Left lung (tissue), 10 donors: Measurements from ENCODE around the gene SRP68. TPM values are rescaled to one million over a fixed set of nuclear protein-coding genes. Genes with fewer than 3 reads are reported as not detected.
A peak's percentile ranks its signal among the peaks of the same experiment; 100 is the strongest.

Experiments used
- ATAC-seq: fragments of 200-7000 bp; cut with Tn5 transposase; one replicate; pipeline ENCODE4 v1.9.1; 2020; ENCODE audit warnings: moderate library complexity
- DNase-seq, 4 donors: peaks; one replicate each; pipeline ENCODE4 v3.0.0-alpha.2; 2013 to 2020
- H3K27ac ChIP-seq, 2 donors: fragments of 200-600 bp; sonication (generic) in 1 of 2; one replicate each; pipeline versions ENCODE4 v1.5.0 to v1.8.0; 2020 to 2021
- H3K27me3 ChIP-seq, 2 donors: fragments of 200-600 bp; sonication (generic) in 1 of 2; one replicate each; pipeline versions ENCODE4 v1.5.0 to v1.8.0; 2020 to 2021
- H3K36me3 ChIP-seq, 2 donors: fragments of 200-600 bp; sonication (generic) in 1 of 2; one replicate each; pipeline versions ENCODE4 v1.5.0 to v1.8.0; 2020 to 2021
- H3K4me1 ChIP-seq, 2 donors: fragments of 200-600 bp; one replicate each; pipeline ENCODE4 v1.8.0; 2021
- H3K4me3 ChIP-seq, 2 donors: fragments of 200-600 bp; sonication (generic) in 1 of 2; one replicate each; pipeline versions ENCODE4 v1.5.0 to v1.8.0; 2020 to 2021; ENCODE audit warnings: mild to moderate bottlenecking in 1 of 2
- H3K9me3 ChIP-seq, 2 donors: fragments of 200-600 bp; sonication (generic) in 1 of 2; one replicate each; pipeline versions ENCODE4 v1.5.0 to v1.8.0; 2020 to 2021
- intact Hi-C, 2 donors: fragments of 100-400 bp; cut with DNase I; formaldehyde crosslinking; loops; one replicate each; pipeline versions ENCODE4 v1.11.2 to v1.14.2; 2022
- microRNA-seq, 2 donors: library from miRNA; unstranded; fragments of <30 nt; microRNA quantifications; one replicate each; pipeline ENCODE4, GENCODE V29; 2019
- polyA plus RNA-seq, 6 donors: library from polyadenylated mRNA; unstranded; fragments of 120-200 nt; gene quantifications; one replicate each; pipeline ENCODE4 v1.2.1, GENCODE V29; 2013; ENCODE audit not compliant: insufficient read length in 6 of 6
- total RNA-seq, 2 donors: library from RNA; stranded (reverse); fragmentation: NEBNext Ultra II Directional; extraction: Animal tissue kit (Norgen Biotek cat#: 25700); gene quantifications; one replicate each; pipeline ENCODE4 v1.2.1, GENCODE V29; 2021
- TF ChIP-seq, protein P1 (sequence below), 2 donors: fragments of 200-600 bp; sonication (generic) in 1 of 2; IDR thresholded peaks; one replicate each; pipeline versions ENCODE4 v1.5.0 to v1.8.0; 2021; ENCODE audit warnings: antibody characterized with exemption in 2 of 2
- donor health status: DM: no; HTN: yes; CAD: no.
- donor health status: DM: no; HTN: no; CAD: no.

The SRP68 gene
- total and polyA plus RNA-seq, 8 donors = 61.0 to 104 (median 97.8) TPM

GRCh38 chr17:75995385-75995925 lies 76.9 kb downstream of the SRP68 start:
- H3K27me3 ChIP-seq = no peaks in the 10 kb centered on the region
- H3K36me3 ChIP-seq = peaks cover 0 to 46% of the 10 kb centered on the region in 2 donors
- intact Hi-C loops = no loop called here
- ATAC-seq = no peak
- no peak overlapping the region for H3K27ac ChIP-seq
- H3K9me3 ChIP-seq = no peaks in the 10 kb centered on the region
- H3K4me3 ChIP-seq = no peak overlapping the region
- peaks cover 9 to 24% of the 10 kb centered on the region in 2 donors for H3K4me1 ChIP-seq
- no peak for DNase-seq
- TF ChIP-seq, protein P1, sequence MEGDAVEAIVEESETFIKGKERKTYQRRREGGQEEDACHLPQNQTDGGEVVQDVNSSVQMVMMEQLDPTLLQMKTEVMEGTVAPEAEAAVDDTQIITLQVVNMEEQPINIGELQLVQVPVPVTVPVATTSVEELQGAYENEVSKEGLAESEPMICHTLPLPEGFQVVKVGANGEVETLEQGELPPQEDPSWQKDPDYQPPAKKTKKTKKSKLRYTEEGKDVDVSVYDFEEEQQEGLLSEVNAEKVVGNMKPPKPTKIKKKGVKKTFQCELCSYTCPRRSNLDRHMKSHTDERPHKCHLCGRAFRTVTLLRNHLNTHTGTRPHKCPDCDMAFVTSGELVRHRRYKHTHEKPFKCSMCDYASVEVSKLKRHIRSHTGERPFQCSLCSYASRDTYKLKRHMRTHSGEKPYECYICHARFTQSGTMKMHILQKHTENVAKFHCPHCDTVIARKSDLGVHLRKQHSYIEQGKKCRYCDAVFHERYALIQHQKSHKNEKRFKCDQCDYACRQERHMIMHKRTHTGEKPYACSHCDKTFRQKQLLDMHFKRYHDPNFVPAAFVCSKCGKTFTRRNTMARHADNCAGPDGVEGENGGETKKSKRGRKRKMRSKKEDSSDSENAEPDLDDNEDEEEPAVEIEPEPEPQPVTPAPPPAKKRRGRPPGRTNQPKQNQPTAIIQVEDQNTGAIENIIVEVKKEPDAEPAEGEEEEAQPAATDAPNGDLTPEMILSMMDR (IDR thresholded peaks at IDR 0.05) = no peak

DNA sequence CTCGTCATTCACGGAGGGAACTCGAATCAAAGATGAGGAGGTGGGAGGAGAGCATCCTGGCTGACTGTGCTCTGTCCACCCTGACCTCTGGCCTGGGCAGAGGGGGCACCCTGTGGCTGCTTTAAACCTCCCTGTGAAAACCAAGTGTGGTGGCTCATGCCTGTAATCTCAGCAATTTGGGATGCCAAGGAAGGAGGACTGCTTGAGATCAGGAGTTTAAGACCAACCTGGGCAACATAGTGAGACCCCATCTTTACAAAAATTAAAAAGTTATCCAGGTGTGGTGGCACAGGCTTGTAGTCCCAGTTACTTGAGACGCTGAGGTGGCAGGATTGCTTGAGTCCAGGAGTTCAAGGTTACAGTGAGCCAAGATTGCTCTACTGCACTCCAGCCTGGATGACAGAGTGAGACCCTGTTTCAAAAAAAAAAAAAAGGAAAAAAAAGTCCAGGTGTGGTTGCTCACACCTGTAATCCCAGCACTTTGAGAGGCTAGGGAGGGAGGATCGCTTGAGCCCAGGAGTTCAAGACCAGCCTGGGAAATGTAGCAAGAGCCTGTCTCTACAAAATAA lies 77.4 kb downstream of the SRP68 start:
- TF ChIP-seq, protein P1 (IDR thresholded peaks at IDR 0.05) = no peak
- H3K36me3 ChIP-seq = peaks cover 0 to 41% of the 10 kb centered on the region in 2 donors
- no peaks in the 10 kb centered on the region for H3K27me3 ChIP-seq
- DNase-seq (no peak), ATAC-seq (no peak)
- H3K27ac ChIP-seq = no peak overlapping the region
- peaks cover 9 to 24% of the 10 kb centered on the region in 2 donors for H3K4me1 ChIP-seq
- H3K4me3 ChIP-seq = no peak overlapping the region
- no peaks in the 10 kb centered on the region for H3K9me3 ChIP-seq
- intact Hi-C loops = no loop called here

DNA sequence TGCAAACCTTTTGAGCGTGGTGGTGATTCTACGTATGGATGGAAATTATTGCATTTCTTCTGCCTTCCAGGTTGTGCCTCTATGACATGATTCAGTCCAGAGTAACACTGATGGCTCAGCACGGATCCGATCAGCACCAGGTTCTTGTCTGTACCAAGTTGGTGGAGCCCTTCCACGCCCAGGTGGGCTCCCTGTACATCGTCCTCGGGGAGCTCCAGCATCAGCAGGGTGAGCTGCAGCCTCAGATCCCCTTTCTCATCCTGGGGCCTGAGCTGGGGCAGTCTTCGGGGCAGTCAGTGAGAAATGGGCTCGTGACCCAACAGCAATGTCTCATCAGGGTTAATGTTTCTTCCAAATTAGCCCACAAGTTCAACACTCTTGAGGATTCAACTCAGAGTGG lies 80.9 kb downstream of the SRP68 start:
- H3K4me3 ChIP-seq = no peak overlapping the region
- intact Hi-C loops = no loop called here
- H3K4me1 ChIP-seq = peaks cover 0 to 2% of the 10 kb centered on the region in 2 donors
- peaks cover 0 to 46% of the 10 kb centered on the region in 2 donors for H3K36me3 ChIP-seq
- H3K27ac ChIP-seq = no peak overlapping the region
- no peaks in the 10 kb centered on the region for H3K9me3 ChIP-seq
- TF ChIP-seq, protein P1 (IDR thresholded peaks at IDR 0.05) = no peak
- DNase-seq (peak in 1 of 4 donors; percentile 10), ATAC-seq (no peak)
- H3K27me3 ChIP-seq = no peaks in the 10 kb centered on the region

Small RNAs within 50 kb of the gene (microRNA-seq; reads per million reads assigned to microRNA genes)
- gene MIR6868 = 0 to 1.9 reads per million in 2 donors

Other genes starting within 250 kb of the SRP68 start
- gene UNC13D, start 228.1 kb downstream of the SRP68 start, total RNA-seq = 10 to 100 TPM; 60.5 to 91.4 TPM
- 10 to 100 TPM; 24.9 to 49.5 (median 36.6) TPM for gene UNC13D, start 228.1 kb downstream of the SRP68 start, polyA plus RNA-seq
- 100 to 1,000 TPM; 119 to 132 TPM for gene WBP2, start 217.2 kb downstream of the SRP68 start, total RNA-seq
- gene WBP2, start 217.2 kb downstream of the SRP68 start, polyA plus RNA-seq = 10 to 100 TPM; 64.1 to 78.0 (median 73.6) TPM
- gene TRIM47, start 193.9 kb downstream of the SRP68 start, total RNA-seq = 10 to 100 TPM; 43.0 to 63.8 TPM
- gene TRIM47, start 193.9 kb downstream of the SRP68 start, polyA plus RNA-seq = 10 to 100 TPM; 13.4 to 26.9 (median 20.3) TPM
- gene TRIM65, start 175.6 kb downstream of the SRP68 start, total RNA-seq = 10 to 100 TPM; 26.3 to 35.1 TPM
- 10 to 100 TPM; 15.8 to 30.9 (median 19.1) TPM for gene TRIM65, start 175.6 kb downstream of the SRP68 start, polyA plus RNA-seq
- gene MRPL38, start 167.6 kb downstream of the SRP68 start, total RNA-seq = 10 to 100 TPM; 80.5 to 81.8 TPM
- gene MRPL38, start 167.6 kb downstream of the SRP68 start, polyA plus RNA-seq = 10 to 100 TPM; 61.1 to 86.4 (median 71.7) TPM
- 10 to 100 TPM; 12.1 to 13.1 TPM for gene FBF1, start 131.5 kb downstream of the SRP68 start, total RNA-seq
- gene FBF1, start 131.5 kb downstream of the SRP68 start, polyA plus RNA-seq = 10 to 100 TPM in 1 of 6 donors, 1 to 10 TPM in 5; 7.3 to 11.4 (median 8.7) TPM
- gene ACOX1, start 93.4 kb downstream of the SRP68 start, total RNA-seq = 10 to 100 TPM; 81.0 TPM
- gene ACOX1, start 93.4 kb downstream of the SRP68 start, polyA plus RNA-seq = 10 to 100 TPM; 25.6 to 34.5 (median 29.4) TPM
- gene TEN1, start 93.3 kb downstream of the SRP68 start, total RNA-seq = 10 to 100 TPM; 19.3 to 20.7 TPM
- 10 to 100 TPM; 24.5 to 32.2 (median 29.7) TPM for gene TEN1, start 93.3 kb downstream of the SRP68 start, polyA plus RNA-seq
- 1 to 10 TPM; 5.4 to 6.1 TPM for gene CDK3, start 71.7 kb downstream of the SRP68 start, total RNA-seq
- gene CDK3, start 71.7 kb downstream of the SRP68 start, polyA plus RNA-seq = 10 to 100 TPM; 14.1 to 23.3 (median 21.0) TPM
- 10 to 100 TPM; 29.1 to 44.8 TPM for gene EVPL, start 45.2 kb downstream of the SRP68 start, total RNA-seq
- 10 to 100 TPM; 23.3 to 53.1 (median 43.9) TPM for gene EVPL, start 45.2 kb downstream of the SRP68 start, polyA plus RNA-seq
- gene GALR2, start 2.3 kb upstream of the SRP68 start, total RNA-seq = under 1 TPM in 1 of 2 donors, not detected in 1; 0.23 TPM
- gene GALR2, start 2.3 kb upstream of the SRP68 start, polyA plus RNA-seq = under 1 TPM in 2 of 6 donors, not detected in 4; 0.12 to 0.21 TPM
- gene ZACN, start 6.7 kb upstream of the SRP68 start, total RNA-seq = under 1 TPM in 1 of 2 donors, not detected in 1; 0.12 TPM
- 10 to 100 TPM; 16.4 to 27.5 (median 18.0) TPM for gene ZACN, start 6.7 kb upstream of the SRP68 start, polyA plus RNA-seq
- 100 to 1,000 TPM; 114 to 123 TPM for gene EXOC7, start 31.3 kb upstream of the SRP68 start, total RNA-seq
- gene EXOC7, start 31.3 kb upstream of the SRP68 start, polyA plus RNA-seq = 100 to 1,000 TPM; 147 to 178 (median 164) TPM
- 10 to 100 TPM in 1 of 2 donors, 1 to 10 TPM in 1; 7.7 to 15.9 TPM for gene FOXJ1, start 68.7 kb upstream of the SRP68 start, total RNA-seq
- 10 to 100 TPM; 13.9 to 30.4 (median 20.9) TPM for gene FOXJ1, start 68.7 kb upstream of the SRP68 start, polyA plus RNA-seq
- 1 to 10 TPM in 1 of 2 donors, under 1 TPM in 1; 0.79 to 1.4 TPM for gene RNF157, start 168.0 kb upstream of the SRP68 start, total RNA-seq
- 10 to 100 TPM in 1 of 6 donors, 1 to 10 TPM in 5; 7.0 to 11.1 (median 8.7) TPM for gene RNF157, start 168.0 kb upstream of the SRP68 start, polyA plus RNA-seq
- gene UBALD2, start 192.8 kb upstream of the SRP68 start, total RNA-seq = 10 to 100 TPM; 45.7 to 52.7 TPM
- 10 to 100 TPM; 16.7 to 36.1 (median 28.1) TPM for gene UBALD2, start 192.8 kb upstream of the SRP68 start, polyA plus RNA-seq
- 1 to 10 TPM; 2.8 to 3.3 TPM for gene QRICH2, start 235.8 kb upstream of the SRP68 start, total RNA-seq
- 10 to 100 TPM in 1 of 6 donors, 1 to 10 TPM in 5; 6.2 to 10.6 (median 8.0) TPM for gene QRICH2, start 235.8 kb upstream of the SRP68 start, polyA plus RNA-seq